ENCODE results near the gene TBC1D10B. TPM values are rescaled to one million over a fixed set of nuclear protein-coding genes. Genes with fewer than 3 reads are reported as not detected.

Gene TBC1D10B
- total RNA-seq, 5 donors from 2014 or later (not counting 1 experiment from before 2014, with no cell fraction given), result 24.0 to 60.1 (median 52.5) TPM

DNA sequence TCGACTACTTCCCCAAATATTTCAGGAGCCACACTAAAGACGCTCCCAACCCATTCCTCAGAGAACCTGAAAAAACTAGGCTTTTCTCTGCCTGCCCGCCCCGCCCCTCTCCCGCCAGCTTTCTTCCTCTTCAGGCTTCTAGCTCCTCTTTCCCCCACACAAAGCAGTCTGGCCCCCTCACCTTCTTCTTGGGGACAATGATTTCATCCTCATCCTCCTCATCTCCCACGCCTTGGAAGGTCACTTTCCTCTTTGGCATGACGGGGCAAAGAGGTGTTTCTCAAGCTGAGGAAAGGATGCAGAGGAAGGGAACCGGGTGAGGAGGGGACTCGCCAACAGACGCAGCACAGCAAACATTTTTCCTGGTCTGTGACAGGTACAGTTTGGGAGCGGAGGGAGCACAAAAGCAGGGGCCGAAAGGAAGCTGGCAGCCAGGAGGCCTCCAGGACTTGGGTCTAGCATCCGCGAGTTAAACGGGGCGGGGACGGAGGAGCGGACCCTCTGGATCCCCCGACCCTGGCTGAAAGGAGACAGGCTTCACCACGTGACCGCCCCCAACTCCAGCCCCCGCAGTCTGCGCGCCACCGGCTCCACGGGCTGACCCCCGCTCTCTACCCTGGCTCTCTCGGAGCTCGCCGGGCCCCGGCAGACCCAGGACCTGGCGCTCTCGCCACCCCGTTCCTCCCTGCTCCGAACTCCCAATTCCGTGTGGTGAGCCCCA lies 15.7 kb downstream of the TBC1D10B start:
- WGBS (ENCODE audit: insufficient coverage), result under 1% methylated on average over 26 of the region's 36 CpGs
- Histone ChIP-seq H3K4me3 (ENCODE audit: control insufficient read depth in 1 of 2, extremely low read depth in 1 of 2, low read length in 1 of 2) (peak overlapping the region; percentile 81), H3K27me3 (replicated peaks in 1 of 2; ENCODE audit: control insufficient read depth in 2 of 2, extremely low read depth in 1 of 2, insufficient read depth in 2 of 2, low read length in 1 of 2) (no peaks in the 10 kb centered on the region), H3K4me1 (ENCODE audit: control insufficient read depth in 1 of 2, extremely low read depth in 1 of 2, insufficient read depth in 2 of 2, low read length in 2 of 2) (peaks cover 2 to 60% of the 10 kb centered on the region in 2 experiments), H3K9me3 (no peaks in the 10 kb centered on the region), H3K36me3 (ENCODE audit: control insufficient read depth in 2 of 2, extremely low read depth in 1 of 2, insufficient read depth in 1 of 2, low read length in 1 of 2) (peaks cover 31 to 55% of the 10 kb centered on the region in 2 donors), H3K27ac (ENCODE audit: low read length) (peak overlapping the region; percentile 83)
- H3K4me1 Mint-ChIP-seq, result peaks cover 30 to 48% (median 33%) of the 10 kb centered on the region in 3 donors
- peak overlapping the region; percentile 96 to 97 for H3K27ac Mint-ChIP-seq
- CTCF ChIA-PET, result interaction anchor here in 1 of 2 donors (0.8 to 2.7 kb wide), 3 partner anchors 15 to 55 kb away, joined by 3 to 9 read pairs (median 6); partner anchors contain the start of gene TBC1D10B
- no peaks in the 10 kb centered on the region for H3K27me3 Mint-ChIP-seq
- DNase-seq (no peak), ATAC-seq (replicated peaks in 1 of 4) (peak; percentile 26 to 47 (median 39))
- POLR2A ChIA-PET, result interaction anchor here in 1 of 2 donors (0.5 to 0.6 kb wide), 2 partner anchors 26 to 594 kb away, joined by 3 read pairs; no protein-coding TSS in a partner anchor
- no peaks in the 10 kb centered on the region for H3K9me3 Mint-ChIP-seq
- H3K4me3 Mint-ChIP-seq, result peak overlapping the region; percentile 92 to 94 (median 93)
- H3K36me3 Mint-ChIP-seq, result peaks cover 9% of the 10 kb centered on the region

GRCh38 chr16:30353438-30354129 lies 16.7 kb downstream of the TBC1D10B start:
- Mint-ChIP-seq H3K4me1 (peaks cover 30 to 52% (median 34%) of the 10 kb centered on the region in 3 donors), H3K27ac (peak overlapping the region in 1 of 2 donors; percentile 72), H3K27me3 (no peaks in the 10 kb centered on the region), H3K9me3 (no peaks in the 10 kb centered on the region), H3K4me3 (peak overlapping the region; percentile 92 to 94 (median 93)), H3K36me3 (peaks cover 11% of the 10 kb centered on the region)
- Histone ChIP-seq H3K4me1 (ENCODE audit: control insufficient read depth in 1 of 2, extremely low read depth in 1 of 2, insufficient read depth in 2 of 2, low read length in 2 of 2) (peaks cover 2 to 64% of the 10 kb centered on the region in 2 experiments), H3K9me3 (no peaks in the 10 kb centered on the region), H3K36me3 (ENCODE audit: control insufficient read depth in 2 of 2, extremely low read depth in 1 of 2, insufficient read depth in 1 of 2, low read length in 1 of 2) (peaks cover 21 to 46% of the 10 kb centered on the region in 2 donors), H3K27me3 (replicated peaks in 1 of 2; ENCODE audit: control insufficient read depth in 2 of 2, extremely low read depth in 1 of 2, insufficient read depth in 2 of 2, low read length in 1 of 2) (no peaks in the 10 kb centered on the region), H3K4me3 (ENCODE audit: control insufficient read depth in 1 of 2, extremely low read depth in 1 of 2, low read length in 1 of 2) (no peak overlapping the region), H3K27ac (ENCODE audit: low read length) (no peak overlapping the region)
- ATAC-seq (replicated peaks in 1 of 4), result no peak
- WGBS (ENCODE audit: insufficient coverage), result 97% methylated on average over 17 of the region's 23 CpGs
- ChIA-PET POLR2A (interaction anchor here in 1 of 2 donors (0.5 to 0.6 kb wide), 2 partner anchors 27 to 595 kb away, joined by 3 read pairs; no protein-coding TSS in a partner anchor), CTCF (interaction anchor here in 1 of 2 donors (1.5 kb wide), 1 partner anchor 56 kb away, joined by 6 read pairs; no protein-coding TSS in a partner anchor)
- DNase-seq, result no peak

DNA sequence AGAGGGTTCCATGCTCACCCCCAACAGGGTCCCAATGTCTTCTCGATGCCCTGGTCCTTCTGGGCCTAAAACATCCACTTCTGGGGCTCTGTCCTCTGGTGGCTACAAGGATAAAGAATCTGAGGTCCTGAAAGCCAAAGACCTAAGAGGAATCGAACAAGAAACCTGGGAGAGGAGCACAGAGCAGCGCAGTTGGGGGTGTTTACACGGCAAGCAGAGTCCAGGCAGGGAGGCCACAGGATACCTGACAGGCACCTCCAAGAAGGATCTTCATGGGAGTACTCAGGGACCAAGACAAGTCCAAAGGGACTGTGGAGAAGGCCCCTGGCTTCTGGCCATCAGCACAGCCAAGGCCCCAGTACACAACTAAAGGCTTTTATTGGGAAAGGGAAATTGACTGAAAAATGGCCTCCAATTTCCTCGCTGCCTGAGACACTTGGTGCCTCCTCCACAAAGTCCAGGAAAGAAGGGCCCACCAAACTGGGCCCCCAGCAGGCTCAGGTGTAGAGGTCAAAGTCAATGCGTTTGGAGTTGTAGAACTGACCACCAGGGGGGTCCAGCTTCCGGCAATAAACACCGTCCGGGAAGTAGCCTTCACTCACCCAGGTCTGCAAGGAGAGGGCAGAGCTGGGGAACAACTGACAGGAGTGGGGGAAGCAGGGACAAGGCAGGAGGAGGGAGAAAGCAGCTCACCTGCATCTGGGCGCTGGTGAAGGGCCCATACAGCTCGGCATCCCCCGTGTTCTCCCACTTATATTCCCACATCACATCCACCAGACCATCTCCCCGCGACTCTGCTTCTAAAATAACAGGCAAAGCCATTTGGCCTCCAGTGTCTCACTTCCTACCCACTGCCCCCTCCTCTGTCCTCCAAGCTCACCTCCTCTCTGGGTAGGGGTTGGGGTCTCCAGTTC lies 17.5 kb downstream of the TBC1D10B start:
- Mint-ChIP-seq H3K27me3 (no peaks in the 10 kb centered on the region), H3K27ac (peak overlapping the region in 1 of 2 donors; percentile 34), H3K9me3 (no peaks in the 10 kb centered on the region), H3K4me3 (peak overlapping the region; percentile 38 to 61 (median 49)), H3K36me3 (peaks cover 11% of the 10 kb centered on the region), H3K4me1 (peaks cover 30 to 52% (median 34%) of the 10 kb centered on the region in 3 donors)
- H3K27ac ChIP-seq (ENCODE audit: low read length), result no peak overlapping the region
- no peaks in the 10 kb centered on the region for H3K9me3 ChIP-seq
- ATAC-seq (replicated peaks in 1 of 4), result no peak
- CTCF ChIA-PET, result no interaction called here
- DNase-seq, result no peak
- H3K27me3 ChIP-seq (replicated peaks in 1 of 2; ENCODE audit: control insufficient read depth in 2 of 2, extremely low read depth in 1 of 2, insufficient read depth in 2 of 2, low read length in 1 of 2), result no peaks in the 10 kb centered on the region
- H3K4me1 ChIP-seq (ENCODE audit: control insufficient read depth in 1 of 2, extremely low read depth in 1 of 2, insufficient read depth in 2 of 2, low read length in 2 of 2), result peaks cover 2 to 66% of the 10 kb centered on the region in 2 experiments
- 100% methylated on average over 5 of the region's 14 CpGs for WGBS (ENCODE audit: insufficient coverage)
- no peak overlapping the region for H3K4me3 ChIP-seq (ENCODE audit: control insufficient read depth in 1 of 2, extremely low read depth in 1 of 2, low read length in 1 of 2)
- H3K36me3 ChIP-seq (ENCODE audit: control insufficient read depth in 2 of 2, extremely low read depth in 1 of 2, insufficient read depth in 1 of 2, low read length in 1 of 2), result peaks cover 18 to 38% of the 10 kb centered on the region in 2 donors
- POLR2A ChIA-PET, result no interaction called here

DNA sequence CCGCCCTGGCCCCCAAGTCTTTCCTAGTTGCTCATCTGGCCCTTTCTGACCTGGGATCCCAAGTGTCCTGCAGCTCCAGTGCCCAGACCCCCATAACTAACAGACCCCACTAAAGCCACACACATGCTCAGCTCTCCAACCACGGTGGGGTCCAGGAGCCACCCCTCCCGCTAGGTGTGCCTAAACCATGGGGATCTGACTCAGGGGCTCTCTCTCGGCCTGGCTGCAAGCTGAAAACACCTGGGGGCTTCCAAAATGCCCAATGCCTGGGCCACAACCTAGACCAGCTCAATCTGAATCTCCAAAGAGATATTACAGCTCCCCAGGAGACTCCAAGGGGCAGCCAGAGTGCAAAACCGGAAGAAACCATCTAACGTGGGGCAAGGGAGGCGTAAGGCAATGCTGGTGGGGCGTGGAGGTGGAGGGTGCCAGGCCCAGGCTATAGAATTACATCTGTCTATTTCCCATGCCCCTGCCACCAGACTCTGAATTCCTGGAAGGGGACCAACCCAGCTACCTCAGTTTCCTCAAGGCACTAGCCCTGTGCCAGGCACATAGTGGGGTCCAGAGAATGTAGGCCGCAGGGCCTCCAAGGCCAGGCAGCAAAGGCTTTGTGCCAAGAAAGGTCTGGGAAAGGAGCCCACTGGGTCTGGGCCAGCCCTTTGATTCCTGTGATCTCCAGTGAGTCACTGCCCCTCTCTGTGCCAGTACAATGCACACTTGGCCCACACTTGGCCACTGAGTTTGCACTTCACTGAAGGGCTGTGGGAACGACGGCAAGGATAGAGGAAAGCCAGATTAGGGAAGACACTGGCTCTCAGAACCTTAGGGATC lies 18.5 kb downstream of the TBC1D10B start:
- Histone ChIP-seq H3K27ac (ENCODE audit: low read length) (no peak overlapping the region), H3K27me3 (replicated peaks in 1 of 2; ENCODE audit: control insufficient read depth in 2 of 2, extremely low read depth in 1 of 2, insufficient read depth in 2 of 2, low read length in 1 of 2) (no peaks in the 10 kb centered on the region), H3K36me3 (ENCODE audit: control insufficient read depth in 2 of 2, extremely low read depth in 1 of 2, insufficient read depth in 1 of 2, low read length in 1 of 2) (peaks cover 12 to 38% of the 10 kb centered on the region in 2 donors), H3K4me1 (ENCODE audit: control insufficient read depth in 1 of 2, extremely low read depth in 1 of 2, insufficient read depth in 2 of 2, low read length in 2 of 2) (peaks cover 2 to 68% of the 10 kb centered on the region in 2 experiments), H3K4me3 (ENCODE audit: control insufficient read depth in 1 of 2, extremely low read depth in 1 of 2, low read length in 1 of 2) (no peak overlapping the region), H3K9me3 (no peaks in the 10 kb centered on the region)
- Mint-ChIP-seq H3K27me3 (no peaks in the 10 kb centered on the region), H3K4me3 (no peak overlapping the region), H3K27ac (no peak overlapping the region), H3K4me1 (peaks cover 30 to 52% (median 34%) of the 10 kb centered on the region in 3 donors), H3K36me3 (peaks cover 11% of the 10 kb centered on the region), H3K9me3 (no peaks in the 10 kb centered on the region)
- WGBS (ENCODE audit: insufficient coverage), result 96% methylated on average over 6 of the region's 11 CpGs
- DNase-seq, result no peak
- POLR2A ChIA-PET, result interaction anchor here in 1 of 2 donors (0.5 kb wide), 1 partner anchor 16 kb away, joined by 5 read pairs; no protein-coding TSS in a partner anchor
- no peak for ATAC-seq (replicated peaks in 1 of 4)
- CTCF ChIA-PET, result no interaction called here

DNA sequence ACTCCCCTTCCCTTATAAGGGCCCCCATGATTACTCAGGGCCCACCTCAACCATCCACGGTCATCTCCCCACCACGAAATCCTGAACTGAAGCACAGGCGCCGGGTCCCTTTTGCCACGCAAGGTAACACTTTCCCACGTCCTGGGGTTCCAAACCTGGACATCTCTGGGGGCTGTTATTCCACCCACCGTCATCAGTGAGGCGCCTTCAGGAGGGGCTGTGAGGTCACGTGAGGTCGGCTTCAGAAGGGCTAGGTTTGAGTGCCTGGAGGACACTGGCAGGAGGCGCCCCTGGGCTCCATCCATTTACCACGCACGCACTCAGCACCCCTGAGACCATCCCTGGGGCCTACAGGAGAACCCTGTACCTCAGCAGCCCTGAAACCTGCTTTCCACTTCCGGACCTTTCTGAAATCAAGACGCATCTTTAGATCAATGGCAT lies 19.3 kb downstream of the TBC1D10B start:
- WGBS (ENCODE audit: insufficient coverage), result 88% methylated on average over 15 of the region's 15 CpGs
- no peaks in the 10 kb centered on the region for H3K9me3 ChIP-seq
- peaks cover 12 to 38% of the 10 kb centered on the region in 2 donors for H3K36me3 ChIP-seq (ENCODE audit: control insufficient read depth in 2 of 2, extremely low read depth in 1 of 2, insufficient read depth in 1 of 2, low read length in 1 of 2)
- H3K4me3 Mint-ChIP-seq, result no peak overlapping the region
- POLR2A ChIA-PET, result no interaction called here
- peaks cover 25 to 48% (median 30%) of the 10 kb centered on the region in 3 donors for H3K4me1 Mint-ChIP-seq
- CTCF ChIA-PET, result no interaction called here
- peak overlapping the region; percentile 33 for H3K27ac ChIP-seq (ENCODE audit: low read length)
- no peak for DNase-seq
- no peak overlapping the region for H3K4me3 ChIP-seq (ENCODE audit: control insufficient read depth in 1 of 2, extremely low read depth in 1 of 2, low read length in 1 of 2)
- H3K9me3 Mint-ChIP-seq, result no peaks in the 10 kb centered on the region
- peaks cover 11% of the 10 kb centered on the region for H3K36me3 Mint-ChIP-seq
- peaks cover 2 to 61% of the 10 kb centered on the region in 2 experiments for H3K4me1 ChIP-seq (ENCODE audit: control insufficient read depth in 1 of 2, extremely low read depth in 1 of 2, insufficient read depth in 2 of 2, low read length in 2 of 2)
- no peaks in the 10 kb centered on the region for H3K27me3 Mint-ChIP-seq
- H3K27ac Mint-ChIP-seq, result peak overlapping the region; percentile 5 to 72
- ATAC-seq (replicated peaks in 1 of 4), result no peak
- H3K27me3 ChIP-seq (replicated peaks in 1 of 2; ENCODE audit: control insufficient read depth in 2 of 2, extremely low read depth in 1 of 2, insufficient read depth in 2 of 2, low read length in 1 of 2), result no peaks in the 10 kb centered on the region

Data from T-cell (primary cell).